ENCODE results near the gene NTM. TPM values are rescaled to one million over a fixed set of nuclear protein-coding genes. Genes with fewer than 3 reads are reported as not detected.

Gene NTM
- total and polyA plus RNA-seq, 2 of the 8 experiments (the other 6 are each of a cell fraction or from before 2014, with no cell fraction given): 13.4 to 20.0 TPM

GRCh38 chr11:132208477-132209055 lies 838.2 kb downstream of the NTM start:
- Histone ChIP-seq H3K9me3 (ENCODE audit: insufficient read depth in 2 of 2, low read depth in 1 of 2, low read length in 1 of 2) (peaks cover 14 to 16% of the 10 kb centered on the region in 2 experiments), H2BK20ac (ENCODE audit: low read length) (no peak overlapping the region), H4K91ac (replicated peaks; ENCODE audit: insufficient read length, low read length) (no peak overlapping the region), H3K79me1 (ENCODE audit: low read depth, low read length) (no peaks in the 10 kb centered on the region), H3K4me1 (replicated peaks in 1 of 4; ENCODE audit: control insufficient read depth in 3 of 4, insufficient read depth in 4 of 4, low read length in 3 of 4) (no peaks in the 10 kb centered on the region), H3K9ac (replicated peaks in 1 of 4; ENCODE audit: extremely low read depth in 1 of 4, low read depth in 3 of 4, low read length in 3 of 4) (no peak overlapping the region), H3K56ac (replicated peaks; ENCODE audit: insufficient read length, low read depth, low read length) (no peak overlapping the region), H3K4ac (replicated peaks; ENCODE audit: insufficient read length, low read depth, low read length) (no peak overlapping the region), H2AFZ (ENCODE audit: low read length) (no peak overlapping the region), H4K20me1 (replicated peaks in 1 of 2; ENCODE audit: control insufficient read depth in 1 of 2, insufficient read depth in 2 of 2, low read length in 2 of 2) (no peaks in the 10 kb centered on the region), H3K23ac (ENCODE audit: insufficient read length) (no peak overlapping the region), H3K27ac (ENCODE audit: low read depth, low read length) (no peak overlapping the region), H3K36me3 (ENCODE audit: control insufficient read depth in 2 of 4, insufficient read depth in 4 of 4, low read length in 3 of 4) (no peaks in the 10 kb centered on the region), H3K27me3 (replicated peaks in 1 of 4; ENCODE audit: control insufficient read depth in 3 of 4, extremely low read depth in 1 of 4, insufficient read depth in 3 of 4, low read length in 3 of 4) (peaks cover 0 to 1% (median 0%) of the 10 kb centered on the region in 4 experiments; a peak in 1 of 7 replicates), H2BK15ac (ENCODE audit: low read length) (no peak overlapping the region), H3K18ac (ENCODE audit: extremely low read depth, low read length) (no peak overlapping the region), H4K5ac (ENCODE audit: insufficient read length, low read depth, low read length) (no peak overlapping the region), H2BK5ac (ENCODE audit: low read depth, low read length) (no peak overlapping the region), H3K14ac (ENCODE audit: insufficient read length) (no peak overlapping the region), H2AK5ac (ENCODE audit: low read depth, low read length) (no peak overlapping the region), H2BK120ac (replicated peaks; ENCODE audit: low read depth, low read length) (no peak overlapping the region), H2BK12ac (ENCODE audit: low read depth, low read length) (no peak overlapping the region), H3K4me3 (ENCODE audit: extremely low read depth in 1 of 4, insufficient read depth in 2 of 4, low read depth in 3 of 4, low read length in 4 of 4) (no peak overlapping the region), H4K8ac (ENCODE audit: extremely low read depth, insufficient read depth, low read length) (no peak overlapping the region), H3K79me2 (ENCODE audit: control insufficient read depth in 1 of 2, insufficient read depth in 2 of 2, low read length in 2 of 2) (no peaks in the 10 kb centered on the region), H3K23me2 (ENCODE audit: low read depth, low read length) (no peaks in the 10 kb centered on the region), H3K4me2 (ENCODE audit: insufficient read depth in 1 of 2, low read depth in 2 of 2, low read length in 2 of 2) (no peak overlapping the region)
- ChIA-PET POLR2A (ENCODE audit: partially characterized antibody) (no interaction called here), CTCF (ENCODE audit: partially characterized antibody) (interaction anchor here (1.1 kb wide), 1 partner anchor 73 kb away, joined by 3 read pairs; no protein-coding TSS in a partner anchor)
- no peak for DNase-seq (ENCODE audit: low read depth in 1 of 2, low spot score in 2 of 2)
- WGBS, 2 experiments (ENCODE audit: extremely low coverage in 1 of 2, insufficient coverage in 1 of 2, insufficient read length in 1 of 2, insufficient replicate concordance in 2 of 2, low coverage in 1 of 2, low lambda C conversion rate in 2 of 2, missing lambda C conversion rate in 1 of 2): 84% methylated on average over 6 of the region's 6 CpGs; no CpG with 5 or more reads in 1 of the 2 experiments
- FAIRE-seq: no peak
- TF ChIP-seq CTBP2 (IDR thresholded peaks at IDR 0.05; ENCODE audit: borderline replicate concordance, insufficient read depth, insufficient read length, low read length) (no peak), SP4 (IDR thresholded peaks at IDR 0.05; ENCODE audit: low read length) (no peak), POU5F1 (IDR thresholded peaks at IDR 0.05; ENCODE audit: low read depth, low read length) (no peak), PHF8 (conservative IDR thresholded peaks at IDR 0.05; ENCODE audit: low read depth, low read length) (no peak), RBBP5 (IDR thresholded peaks at IDR 0.05; ENCODE audit: borderline replicate concordance, low read depth, low read length) (no peak), CEBPB (IDR thresholded peaks at IDR 0.05; ENCODE audit: low read depth, low read length) (no peak), HDAC6 (IDR thresholded peaks at IDR 0.05; ENCODE audit: low read depth, low read length) (no peak), EGR1 (IDR thresholded peaks at IDR 0.05; ENCODE audit: borderline replicate concordance, low read depth, low read length) (no peak), EP300 (IDR thresholded peaks at IDR 0.05; ENCODE audit: borderline replicate concordance in 1 of 2, low read depth in 2 of 2, low read length in 2 of 2) (no peak), ATF2 (IDR thresholded peaks at IDR 0.05; ENCODE audit: low read length) (no peak), BRCA1 (IDR thresholded peaks at IDR 0.05; ENCODE audit: low read depth, low read length) (no peak)
